HL-60/S4 (cell line): ENCODE results near the gene ILDR2.

Experiments
- in situ Hi-C: fragments of 300-500 bp; cut with MboI; formaldehyde crosslinking; loops from 2 replicates; pipeline ENCODE4 v1.14.3; 2022; ENCODE audit warnings: low sequenced_read_pairs

The ILDR2 gene

GRCh38 chr1:166975361-166976129 lies at the start of gene ILDR2:
ILDR2 (minus strand) TSS chr1:166975540; CDS start chr1:166975268, 272 bp downstream.
- in situ Hi-C loops = no loop called here

GRCh38 chr1:167022384-167022783 lies 47.0 kb upstream of the ILDR2 start:
- in situ Hi-C loops = no loop called here

- in situ Hi-C loops = no loop called here
Measured at GRCh38 chr1:167016100-167016750, 40.9 kb upstream of the ILDR2 start.

GRCh38 chr1:167013108-167013929 lies 38.0 kb upstream of the ILDR2 start:
- in situ Hi-C loops = no loop called here

- in situ Hi-C loops = no loop called here
Measured at GRCh38 chr1:167012570-167012969, 37.2 kb upstream of the ILDR2 start.

GRCh38 chr1:167011560-167012191 lies 36.3 kb upstream of the ILDR2 start:
- in situ Hi-C loops = no loop called here

GRCh38 chr1:167003711-167004110 lies 28.4 kb upstream of the ILDR2 start:
- in situ Hi-C loops = no loop called here

- in situ Hi-C loops = no loop called here
Measured at GRCh38 chr1:167002354-167002753, 27.0 kb upstream of the ILDR2 start.

- in situ Hi-C loops = no loop called here
Measured at GRCh38 chr1:167000546-167000945, 25.2 kb upstream of the ILDR2 start.

GRCh38 chr1:166999500-167000055 lies 24.2 kb upstream of the ILDR2 start:
- in situ Hi-C loops = no loop called here

GRCh38 chr1:166999075-166999474 lies 23.7 kb upstream of the ILDR2 start:
- in situ Hi-C loops = no loop called here

GRCh38 chr1:166988974-166989515 lies 13.7 kb upstream of the ILDR2 start, which contains the start of gene MAEL:
MAEL (plus strand) TSS chr1:166989280; CDS start chr1:166989353, 73 bp downstream.
- in situ Hi-C loops = no loop called here

- in situ Hi-C loops = no loop called here
Measured at GRCh38 chr1:166981589-166981988, 6.2 kb upstream of the ILDR2 start.

- in situ Hi-C loops = no loop called here
Measured at GRCh38 chr1:166980818-166981217, 5.5 kb upstream of the ILDR2 start.

GRCh38 chr1:166980383-166980782 lies 5.0 kb upstream of the ILDR2 start:
- in situ Hi-C loops = no loop called here

- in situ Hi-C loops = no loop called here
Measured at GRCh38 chr1:166978821-166979220, 3.5 kb upstream of the ILDR2 start.

GRCh38 chr1:166977951-166978350 lies 2.6 kb upstream of the ILDR2 start:
- in situ Hi-C loops = no loop called here

GRCh38 chr1:166974647-166975345 lies 544 bp downstream of the ILDR2 start:
- in situ Hi-C loops = no loop called here

GRCh38 chr1:166972826-166973225 lies 2.5 kb downstream of the ILDR2 start:
- in situ Hi-C loops = no loop called here

- in situ Hi-C loops = no loop called here
Measured at GRCh38 chr1:166972193-166972592, 3.1 kb downstream of the ILDR2 start.
